Measurements from ENCODE around the gene PANK3. TPM values are rescaled to one million over a fixed set of nuclear protein-coding genes. Genes with fewer than 3 reads are reported as not detected.

Gene PANK3
- total RNA-seq, 2 donors from 2014 or later, result 38.2 to 42.0 TPM

GRCh38 chr5:168502563-168503237, 76.5 kb downstream of the PANK3 start:
- peaks cover 95% of the 10 kb centered on the region for H3K36me3 Mint-ChIP-seq (ENCODE audit: low read depth)
- ATAC-seq (replicated peaks), result no peak
- no peak overlapping the region for H3K4me3 Mint-ChIP-seq
- no peak overlapping the region for H3K27ac Mint-ChIP-seq
- no peaks in the 10 kb centered on the region for H3K4me1 Mint-ChIP-seq
- no peaks in the 10 kb centered on the region for H3K9me3 Mint-ChIP-seq
- H3K27me3 Mint-ChIP-seq, result no peaks in the 10 kb centered on the region

Other genes with a start within 250 kb of the PANK3 start
- 100 to 1,000 TPM in 1 of 2 donors, 10 to 100 TPM in 1; 86.0 to 121 TPM for gene RARS1, start 92.9 kb downstream of the PANK3 start, total RNA-seq
- gene FBLL1, start 50.1 kb downstream of the PANK3 start, total RNA-seq, result 1 to 10 TPM in 1 of 2 donors, not detected in 1; 1.1 TPM

Measured in activated T-helper 17 cell treated with anti-CD3 and anti-CD28 coated beads, Interleukin-2, amount 50 U/mL, for 72 hours (primary cell).